K562 (cell line): ENCODE measurements around the gene GGNBP2. TPM values are rescaled to one million over a fixed set of nuclear protein-coding genes. Genes with fewer than 3 reads are reported as not detected.

ENCODE experiments used
- ADNP ChIP-seq: fragments of 200-800 bp; sonication (Bioruptor generic); IDR thresholded peaks from 2 replicates; pipeline ENCODE4 v1.6.1; 2016; ENCODE audit warnings: missing genetic modification characterization, missing compliant biosample characterization
- CBX2 ChIP-seq: fragments of 200-600 bp; sonication (generic); IDR thresholded peaks from one replicate; pipeline ENCODE4 v1.6.1; 2012; ENCODE audit warnings: mild to moderate bottlenecking, low read length, inconsistent platforms; ENCODE audit not compliant: insufficient read depth, poor library complexity, severe bottlenecking
- CHD1 ChIP-seq: fragments of 200-600 bp; sonication (generic); IDR thresholded peaks from one replicate; pipeline ENCODE4 v1.6.1; 2012; ENCODE audit warnings: mild to moderate bottlenecking, moderate library complexity, low read length, inconsistent platforms
- CREB1 ChIP-seq, 2 experiments: sonication (generic) in 1 of 2; formaldehyde crosslinking in 1 of 2; IDR thresholded peaks; 2 replicates each; pipeline versions ENCODE4 v1.6.1 to v1.8.0; 2012 to 2022; ENCODE audit warnings: inconsistent platforms in 1 of 2, mild to moderate bottlenecking in 1 of 2, missing genetic modification reagents in 1 of 2, moderate library complexity in 1 of 2
- ETV6 ChIP-seq, 3 experiments: fragments of 150-350 bp in 1 of 3; sonication (generic) in 1 of 3; formaldehyde crosslinking in 1 of 3; IDR thresholded peaks; 2 replicates each; pipeline versions ENCODE4 v1.6.1 to v1.8.0; 2014 to 2022; ENCODE audit warnings: borderline replicate concordance in 2 of 3, low read depth in 2 of 3, antibody characterized with exemption in 1 of 3, low read length in 1 of 3, mild to moderate bottlenecking in 1 of 3, missing genetic modification reagents in 1 of 3
- POLR2H ChIP-seq: IDR thresholded peaks from 2 replicates; pipeline ENCODE4 v1.6.1; 2016; ENCODE audit warnings: missing genetic modification characterization, low read depth, mild to moderate bottlenecking, control low read depth, missing compliant biosample characterization, moderate library complexity
- RUNX1 ChIP-seq: sonication (generic); IDR thresholded peaks from 2 replicates; pipeline ENCODE4 v1.6.1; 2016; ENCODE audit warnings: antibody characterized with exemption, low read depth
- STAG1 ChIP-seq: sonication (generic); formaldehyde crosslinking; IDR thresholded peaks from 2 replicates; pipeline ENCODE4 v1.5.0; 2020; ENCODE audit warnings: missing genetic modification reagents, borderline replicate concordance
- TAL1 ChIP-seq: fragments of 450-650 bp; IDR thresholded peaks from 2 replicates; pipeline ENCODE4 v1.6.1; 2016; ENCODE audit warnings: mild to moderate bottlenecking
- XRCC4 ChIP-seq: IDR thresholded peaks from one replicate; pipeline ENCODE4 v1.6.1; 2011; ENCODE audit not compliant: insufficient read depth, insufficient read length; ENCODE audit errors: extremely low read depth
- polyA plus RNA-seq, 8 experiments: library from polyadenylated mRNA; depleted of rRNA in 4 of 8; stranded (reverse) in 5 of 8; unstranded in 3 of 8; fragments of >200 nt; fragmentation: Nextera tagmentation in 2 of 8; fragmentation: Illumina TruSeq in 1 of 8; extraction: Ambion mirVana in 2 of 8; extraction: Trizol in 1 of 8; gene quantifications; 2 replicates each; pipeline versions ENCODE4 v1.2.1 to v1.2.3, GENCODE V29; 2011 to 2014; ENCODE audit warnings: inconsistent platforms in 1 of 8, missing spikeins in 1 of 8
- total RNA-seq, 7 experiments: library from RNA; depleted of rRNA in 6 of 7; stranded (reverse); fragments of >200 nt in 6 of 7; fragmentation: Illumina TruSeq in 2 of 7; extraction: Trizol in 2 of 7; gene quantifications; 2 replicates each; pipeline versions ENCODE4 v1.2.1 to v1.2.3, GENCODE V29; 2011 to 2021; ENCODE audit warnings: low replicate concordance in 1 of 7
- TF ChIP-seq, protein P1 (sequence below): fragments of 450-650 bp; IDR thresholded peaks from 2 replicates; pipeline ENCODE4 v1.6.1; 2017; ENCODE audit warnings: antibody characterized with exemption, mild to moderate bottlenecking
- TF ChIP-seq, protein P2 (sequence below): fragments of 250-450 bp; sonication (Bioruptor Pico); IDR thresholded peaks from 2 replicates; pipeline ENCODE4 v1.8.0; 2022; ENCODE audit warnings: inconsistent platforms, mild to moderate bottlenecking, moderate library complexity, borderline replicate concordance
- TF ChIP-seq, protein P3 (sequence below), 3 experiments: fragments of 200-800 bp in 1 of 3; sonication (Bioruptor generic) in 1 of 3; sonication (generic) in 1 of 3; formaldehyde crosslinking in 1 of 3; IDR thresholded peaks; 2 replicates each; pipeline versions ENCODE4 v1.6.1 to v1.8.0; 2016 to 2022; ENCODE audit warnings: mild to moderate bottlenecking in 2 of 3, missing compliant biosample characterization in 2 of 3, missing genetic modification characterization in 2 of 3, missing genetic modification reagents in 1 of 3

Gene GGNBP2
- total and polyA plus RNA-seq, 9 of the 15 experiments (the other 6 are each of a cell fraction or from before 2014, with no cell fraction given), result 35.7 to 96.6 (median 64.1) TPM

DNA sequence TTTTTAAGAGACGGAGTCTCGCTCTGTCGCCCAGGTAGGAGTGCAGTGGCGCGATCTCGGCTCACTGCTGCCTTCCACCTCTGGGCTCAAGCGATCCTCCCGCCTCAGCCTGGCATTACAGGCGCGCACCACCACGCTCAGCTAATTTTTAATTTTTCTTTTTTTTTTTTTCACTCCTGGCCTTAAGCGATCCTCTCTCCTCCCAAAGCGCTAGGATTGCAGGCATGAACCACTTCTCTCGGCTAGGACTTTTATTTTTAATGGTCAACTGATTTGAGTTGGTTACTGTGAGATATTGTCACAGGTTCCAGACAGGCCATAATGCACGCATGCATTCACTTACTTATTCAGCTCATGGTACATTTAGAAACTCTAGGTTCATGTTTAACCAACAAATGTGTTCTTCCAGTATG, 9.0 kb upstream of the GGNBP2 start (continued):
- TF ChIP-seq CREB1 (IDR thresholded peaks at IDR 0.05) (no peak), CREB1 (CRISPR knock-in tag; IDR thresholded peaks at IDR 0.05) (no peak), STAG1 (no peak), POLR2H (tag) (0 out of 2 replicates have a peak, but pooled peaks have one; percentile 17), CBX2 (no peak), ADNP (tag) (peak; percentile 84), RUNX1 (no peak), TAL1 (no peak), CHD1 (no peak), XRCC4 (no peak), ETV6 (IDR thresholded peaks at IDR 0.05; ENCODE audit: borderline replicate concordance in 1 of 2, low read depth in 2 of 2, low read length in 1 of 2) (peak in 1 of 2 experiments; percentile 13; a peak in 1 of 4 replicates), ETV6 (CRISPR knock-in tag; IDR thresholded peaks at IDR 0.05; ENCODE audit: borderline replicate concordance) (no peak)
- TF ChIP-seq, protein P1, sequence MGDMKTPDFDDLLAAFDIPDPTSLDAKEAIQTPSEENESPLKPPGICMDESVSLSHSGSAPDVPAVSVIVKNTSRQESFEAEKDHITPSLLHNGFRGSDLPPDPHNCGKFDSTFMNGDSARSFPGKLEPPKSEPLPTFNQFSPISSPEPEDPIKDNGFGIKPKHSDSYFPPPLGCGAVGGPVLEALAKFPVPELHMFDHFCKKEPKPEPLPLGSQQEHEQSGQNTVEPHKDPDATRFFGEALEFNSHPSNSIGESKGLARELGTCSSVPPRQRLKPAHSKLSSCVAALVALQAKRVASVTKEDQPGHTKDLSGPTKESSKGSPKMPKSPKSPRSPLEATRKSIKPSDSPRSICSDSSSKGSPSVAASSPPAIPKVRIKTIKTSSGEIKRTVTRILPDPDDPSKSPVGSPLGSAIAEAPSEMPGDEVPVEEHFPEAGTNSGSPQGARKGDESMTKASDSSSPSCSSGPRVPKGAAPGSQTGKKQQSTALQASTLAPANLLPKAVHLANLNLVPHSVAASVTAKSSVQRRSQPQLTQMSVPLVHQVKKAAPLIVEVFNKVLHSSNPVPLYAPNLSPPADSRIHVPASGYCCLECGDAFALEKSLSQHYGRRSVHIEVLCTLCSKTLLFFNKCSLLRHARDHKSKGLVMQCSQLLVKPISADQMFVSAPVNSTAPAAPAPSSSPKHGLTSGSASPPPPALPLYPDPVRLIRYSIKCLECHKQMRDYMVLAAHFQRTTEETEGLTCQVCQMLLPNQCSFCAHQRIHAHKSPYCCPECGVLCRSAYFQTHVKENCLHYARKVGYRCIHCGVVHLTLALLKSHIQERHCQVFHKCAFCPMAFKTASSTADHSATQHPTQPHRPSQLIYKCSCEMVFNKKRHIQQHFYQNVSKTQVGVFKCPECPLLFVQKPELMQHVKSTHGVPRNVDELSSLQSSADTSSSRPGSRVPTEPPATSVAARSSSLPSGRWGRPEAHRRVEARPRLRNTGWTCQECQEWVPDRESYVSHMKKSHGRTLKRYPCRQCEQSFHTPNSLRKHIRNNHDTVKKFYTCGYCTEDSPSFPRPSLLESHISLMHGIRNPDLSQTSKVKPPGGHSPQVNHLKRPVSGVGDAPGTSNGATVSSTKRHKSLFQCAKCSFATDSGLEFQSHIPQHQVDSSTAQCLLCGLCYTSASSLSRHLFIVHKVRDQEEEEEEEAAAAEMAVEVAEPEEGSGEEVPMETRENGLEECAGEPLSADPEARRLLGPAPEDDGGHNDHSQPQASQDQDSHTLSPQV, result no peak
- TF ChIP-seq, protein P2, sequence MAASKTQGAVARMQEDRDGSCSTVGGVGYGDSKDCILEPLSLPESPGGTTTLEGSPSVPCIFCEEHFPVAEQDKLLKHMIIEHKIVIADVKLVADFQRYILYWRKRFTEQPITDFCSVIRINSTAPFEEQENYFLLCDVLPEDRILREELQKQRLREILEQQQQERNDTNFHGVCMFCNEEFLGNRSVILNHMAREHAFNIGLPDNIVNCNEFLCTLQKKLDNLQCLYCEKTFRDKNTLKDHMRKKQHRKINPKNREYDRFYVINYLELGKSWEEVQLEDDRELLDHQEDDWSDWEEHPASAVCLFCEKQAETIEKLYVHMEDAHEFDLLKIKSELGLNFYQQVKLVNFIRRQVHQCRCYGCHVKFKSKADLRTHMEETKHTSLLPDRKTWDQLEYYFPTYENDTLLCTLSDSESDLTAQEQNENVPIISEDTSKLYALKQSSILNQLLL (CRISPR knock-in tag), result no peak
- TF ChIP-seq, protein P3, sequence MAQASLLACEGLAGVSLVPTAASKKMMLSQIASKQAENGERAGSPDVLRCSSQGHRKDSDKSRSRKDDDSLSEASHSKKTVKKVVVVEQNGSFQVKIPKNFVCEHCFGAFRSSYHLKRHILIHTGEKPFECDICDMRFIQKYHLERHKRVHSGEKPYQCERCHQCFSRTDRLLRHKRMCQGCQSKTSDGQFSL (CRISPR knock-in tag; IDR thresholded peaks at IDR 0.05), result no peak
- TF ChIP-seq, protein P3 (tag; IDR thresholded peaks at IDR 0.05), result no peak
